Measurements from ENCODE around the gene GBE1. TPM values are rescaled to one million over a fixed set of nuclear protein-coding genes. Genes with fewer than 3 reads are reported as not detected.

GBE1 gene
- total RNA-seq, 5 donors from 2014 or later (not counting 1 experiment from before 2014, with no cell fraction given): 8.1 to 9.2 (median 8.7) TPM

GRCh38 chr3:81451140-81451539, 310.3 kb downstream of the GBE1 start:
- ChIA-PET CTCF (no interaction called here), POLR2A (no interaction called here)
- no peaks in the 10 kb centered on the region for H3K36me3 ChIP-seq (ENCODE audit: control insufficient read depth in 2 of 2, extremely low read depth in 1 of 2, insufficient read depth in 1 of 2, low read length in 1 of 2)
- Mint-ChIP-seq H3K4me3 (no peak overlapping the region), H3K27ac (no peak overlapping the region), H3K27me3 (no peaks in the 10 kb centered on the region), H3K36me3 (no peaks in the 10 kb centered on the region), H3K9me3 (peaks cover 0 to 5% (median 0%) of the 10 kb centered on the region in 3 donors), H3K4me1 (no peaks in the 10 kb centered on the region)
- H3K27ac ChIP-seq (ENCODE audit: low read length): no peak overlapping the region
- no peaks in the 10 kb centered on the region for H3K27me3 ChIP-seq (replicated peaks in 1 of 2; ENCODE audit: control insufficient read depth in 2 of 2, extremely low read depth in 1 of 2, insufficient read depth in 2 of 2, low read length in 1 of 2)
- H3K4me3 ChIP-seq (ENCODE audit: control insufficient read depth in 1 of 2, extremely low read depth in 1 of 2, low read length in 1 of 2): no peak overlapping the region
- DNase-seq: no peak
- WGBS (ENCODE audit: insufficient coverage): no CpG with 5 or more reads among the region's 2 CpGs
- H3K9me3 ChIP-seq: no peaks in the 10 kb centered on the region
- H3K4me1 ChIP-seq (ENCODE audit: control insufficient read depth in 1 of 2, extremely low read depth in 1 of 2, insufficient read depth in 2 of 2, low read length in 2 of 2): no peaks in the 10 kb centered on the region
- ATAC-seq (replicated peaks in 1 of 4): no peak

DNA sequence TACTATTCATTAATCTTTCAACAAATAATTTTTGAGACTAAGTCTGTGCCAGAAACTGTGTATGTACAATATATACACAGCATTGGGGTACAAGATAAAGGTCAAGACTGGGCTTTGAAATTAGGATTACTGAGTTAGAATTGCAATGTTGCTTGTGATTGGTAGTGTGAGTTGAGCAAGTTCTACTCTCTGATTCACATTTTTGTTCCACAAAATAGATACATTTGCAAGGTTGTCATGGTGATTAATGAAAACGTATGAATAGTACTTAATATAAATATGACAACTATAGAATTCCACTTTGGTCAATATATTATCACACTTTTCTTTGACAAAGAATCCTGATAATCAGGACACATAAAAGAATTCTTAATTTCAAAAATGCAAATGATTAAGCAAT, 314.6 kb downstream of the GBE1 start:
- ATAC-seq (replicated peaks in 1 of 4): no peak
- DNase-seq: no peak
- Histone ChIP-seq H3K9me3 (no peaks in the 10 kb centered on the region), H3K27ac (ENCODE audit: low read length) (no peak overlapping the region), H3K27me3 (replicated peaks in 1 of 2; ENCODE audit: control insufficient read depth in 2 of 2, extremely low read depth in 1 of 2, insufficient read depth in 2 of 2, low read length in 1 of 2) (no peaks in the 10 kb centered on the region), H3K36me3 (ENCODE audit: control insufficient read depth in 2 of 2, extremely low read depth in 1 of 2, insufficient read depth in 1 of 2, low read length in 1 of 2) (no peaks in the 10 kb centered on the region), H3K4me3 (ENCODE audit: control insufficient read depth in 1 of 2, extremely low read depth in 1 of 2, low read length in 1 of 2) (no peak overlapping the region), H3K4me1 (ENCODE audit: control insufficient read depth in 1 of 2, extremely low read depth in 1 of 2, insufficient read depth in 2 of 2, low read length in 2 of 2) (no peaks in the 10 kb centered on the region)
- Mint-ChIP-seq H3K27me3 (no peaks in the 10 kb centered on the region), H3K4me1 (no peaks in the 10 kb centered on the region), H3K27ac (no peak overlapping the region), H3K36me3 (no peaks in the 10 kb centered on the region), H3K4me3 (no peak overlapping the region), H3K9me3 (peaks cover 0 to 4% (median 0%) of the 10 kb centered on the region in 3 donors)
- POLR2A ChIA-PET: no interaction called here
- WGBS (ENCODE audit: insufficient coverage): no CpG with 5 or more reads among the region's 1 CpG
- CTCF ChIA-PET: no interaction called here

GRCh38 chr3:81445712-81446111, 315.7 kb downstream of the GBE1 start:
- Histone ChIP-seq H3K4me1 (ENCODE audit: control insufficient read depth in 1 of 2, extremely low read depth in 1 of 2, insufficient read depth in 2 of 2, low read length in 2 of 2) (no peaks in the 10 kb centered on the region), H3K9me3 (no peaks in the 10 kb centered on the region), H3K27ac (ENCODE audit: low read length) (no peak overlapping the region), H3K36me3 (ENCODE audit: control insufficient read depth in 2 of 2, extremely low read depth in 1 of 2, insufficient read depth in 1 of 2, low read length in 1 of 2) (no peaks in the 10 kb centered on the region), H3K4me3 (ENCODE audit: control insufficient read depth in 1 of 2, extremely low read depth in 1 of 2, low read length in 1 of 2) (no peak overlapping the region), H3K27me3 (replicated peaks in 1 of 2; ENCODE audit: control insufficient read depth in 2 of 2, extremely low read depth in 1 of 2, insufficient read depth in 2 of 2, low read length in 1 of 2) (no peaks in the 10 kb centered on the region)
- no peak overlapping the region for H3K4me3 Mint-ChIP-seq
- peaks cover 0 to 4% (median 4%) of the 10 kb centered on the region in 3 donors for H3K9me3 Mint-ChIP-seq
- no peaks in the 10 kb centered on the region for H3K27me3 Mint-ChIP-seq
- ATAC-seq (replicated peaks in 1 of 4): no peak
- H3K4me1 Mint-ChIP-seq: no peaks in the 10 kb centered on the region
- POLR2A ChIA-PET: no interaction called here
- no peaks in the 10 kb centered on the region for H3K36me3 Mint-ChIP-seq
- CTCF ChIA-PET: no interaction called here
- 100% methylated on average over 2 of the region's 4 CpGs for WGBS (ENCODE audit: insufficient coverage)
- H3K27ac Mint-ChIP-seq: no peak overlapping the region
- DNase-seq: no peak

DNA sequence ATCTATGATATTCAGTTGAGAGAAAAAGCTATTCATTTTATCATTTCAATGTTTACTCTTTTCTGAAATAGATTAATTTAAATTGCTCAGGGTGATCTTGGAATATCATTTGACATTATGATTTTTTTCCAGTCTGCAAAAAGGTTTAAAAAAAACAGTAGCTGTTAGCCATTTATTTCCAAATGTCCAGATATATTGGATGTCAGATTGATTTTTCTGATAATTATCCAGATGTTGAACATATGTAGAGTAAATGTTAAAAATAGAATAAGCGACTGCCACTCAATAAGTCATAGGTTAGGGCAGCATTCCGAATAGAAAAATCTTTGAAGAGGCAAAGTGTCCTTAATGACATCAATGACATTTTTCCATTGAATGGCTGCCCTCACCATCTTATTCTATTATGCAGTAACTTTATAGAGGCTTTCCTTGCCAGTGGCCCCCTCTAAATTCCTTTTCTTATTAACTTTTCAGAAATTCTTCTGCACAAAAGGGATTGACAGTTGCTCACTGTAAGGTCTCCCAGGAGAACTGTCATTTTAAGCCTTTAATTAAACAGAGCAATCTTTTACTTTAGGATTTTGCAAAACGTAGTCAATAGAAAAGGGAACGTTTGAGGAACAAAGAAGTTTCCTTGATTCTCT, 316.5 kb downstream of the GBE1 start:
- Mint-ChIP-seq H3K27me3 (no peaks in the 10 kb centered on the region), H3K27ac (no peak overlapping the region), H3K9me3 (peaks cover 0 to 8% (median 4%) of the 10 kb centered on the region in 3 donors), H3K36me3 (no peaks in the 10 kb centered on the region), H3K4me3 (no peak overlapping the region), H3K4me1 (no peaks in the 10 kb centered on the region)
- Histone ChIP-seq H3K27ac (ENCODE audit: low read length) (no peak overlapping the region), H3K4me3 (ENCODE audit: control insufficient read depth in 1 of 2, extremely low read depth in 1 of 2, low read length in 1 of 2) (no peak overlapping the region), H3K9me3 (no peaks in the 10 kb centered on the region), H3K27me3 (replicated peaks in 1 of 2; ENCODE audit: control insufficient read depth in 2 of 2, extremely low read depth in 1 of 2, insufficient read depth in 2 of 2, low read length in 1 of 2) (no peaks in the 10 kb centered on the region), H3K4me1 (ENCODE audit: control insufficient read depth in 1 of 2, extremely low read depth in 1 of 2, insufficient read depth in 2 of 2, low read length in 2 of 2) (no peaks in the 10 kb centered on the region), H3K36me3 (ENCODE audit: control insufficient read depth in 2 of 2, extremely low read depth in 1 of 2, insufficient read depth in 1 of 2, low read length in 1 of 2) (no peaks in the 10 kb centered on the region)
- POLR2A ChIA-PET: interaction anchor here in 1 of 2 donors (0.8 kb wide), 1 partner anchor 128 kb away, joined by 4 read pairs; no protein-coding TSS in a partner anchor
- DNase-seq (no peak), ATAC-seq (replicated peaks in 1 of 4) (no peak)
- 93% methylated on average over 2 of the region's 4 CpGs for WGBS (ENCODE audit: insufficient coverage)
- CTCF ChIA-PET: interaction anchor here in 1 of 2 donors (0.6 to 0.7 kb wide), 2 partner anchors 8 to 30 kb away, joined by 3 to 4 read pairs; no protein-coding TSS in a partner anchor

DNA sequence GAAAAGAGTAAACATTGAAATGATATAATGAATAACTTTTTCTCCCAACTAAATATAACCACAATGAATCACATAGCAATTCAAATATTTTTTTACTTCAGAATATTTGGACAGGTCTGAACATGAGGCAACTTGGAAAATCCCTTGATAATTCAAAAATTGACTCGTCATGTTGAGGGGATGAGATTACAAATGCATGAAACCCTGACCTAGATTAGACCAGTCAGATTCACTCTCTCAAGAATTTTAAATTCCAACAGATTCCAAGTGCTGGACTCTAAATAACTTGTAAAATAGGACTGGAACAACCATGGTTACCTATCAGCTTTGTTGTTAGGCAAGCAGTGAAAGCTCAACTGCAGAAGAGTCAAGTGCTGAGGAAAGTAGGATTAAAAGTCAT, 317.5 kb downstream of the GBE1 start:
- peaks cover 0 to 13% (median 4%) of the 10 kb centered on the region in 3 donors for H3K9me3 Mint-ChIP-seq
- Histone ChIP-seq H3K4me3 (ENCODE audit: control insufficient read depth in 1 of 2, extremely low read depth in 1 of 2, low read length in 1 of 2) (no peak overlapping the region), H3K36me3 (ENCODE audit: control insufficient read depth in 2 of 2, extremely low read depth in 1 of 2, insufficient read depth in 1 of 2, low read length in 1 of 2) (no peaks in the 10 kb centered on the region), H3K4me1 (ENCODE audit: control insufficient read depth in 1 of 2, extremely low read depth in 1 of 2, insufficient read depth in 2 of 2, low read length in 2 of 2) (no peaks in the 10 kb centered on the region), H3K9me3 (no peaks in the 10 kb centered on the region), H3K27ac (ENCODE audit: low read length) (no peak overlapping the region), H3K27me3 (replicated peaks in 1 of 2; ENCODE audit: control insufficient read depth in 2 of 2, extremely low read depth in 1 of 2, insufficient read depth in 2 of 2, low read length in 1 of 2) (no peaks in the 10 kb centered on the region)
- CTCF ChIA-PET: no interaction called here
- POLR2A ChIA-PET: interaction anchor here in 1 of 2 donors (0.8 kb wide), 1 partner anchor 127 kb away, joined by 4 read pairs; no protein-coding TSS in a partner anchor
- WGBS (ENCODE audit: insufficient coverage): no CpG with 5 or more reads among the region's 1 CpG
- DNase-seq (no peak), ATAC-seq (replicated peaks in 1 of 4) (no peak)
- no peak overlapping the region for H3K27ac Mint-ChIP-seq
- no peak overlapping the region for H3K4me3 Mint-ChIP-seq
- no peaks in the 10 kb centered on the region for H3K36me3 Mint-ChIP-seq
- no peaks in the 10 kb centered on the region for H3K4me1 Mint-ChIP-seq
- no peaks in the 10 kb centered on the region for H3K27me3 Mint-ChIP-seq

DNA sequence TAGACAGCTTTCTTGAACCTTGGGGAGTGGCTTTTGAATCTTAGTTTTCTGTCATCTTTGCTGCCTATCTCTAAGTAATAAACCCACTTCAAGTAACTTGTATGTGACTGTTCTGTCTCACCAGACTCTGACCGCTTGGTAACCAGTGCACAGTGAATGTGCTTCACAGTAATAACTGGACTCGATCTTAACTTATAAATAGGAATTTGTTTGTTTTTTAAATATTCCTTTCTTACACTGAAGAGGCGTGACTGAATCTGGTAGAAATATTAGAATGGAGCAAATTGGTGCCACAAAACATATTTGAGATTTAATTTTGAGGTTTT, 318.0 kb downstream of the GBE1 start:
- Mint-ChIP-seq H3K4me3 (no peak overlapping the region), H3K9me3 (peaks cover 0 to 13% (median 6%) of the 10 kb centered on the region in 3 donors), H3K36me3 (no peaks in the 10 kb centered on the region), H3K27ac (no peak overlapping the region), H3K27me3 (no peaks in the 10 kb centered on the region), H3K4me1 (no peaks in the 10 kb centered on the region)
- no peaks in the 10 kb centered on the region for H3K36me3 ChIP-seq (ENCODE audit: control insufficient read depth in 2 of 2, extremely low read depth in 1 of 2, insufficient read depth in 1 of 2, low read length in 1 of 2)
- DNase-seq (no peak), ATAC-seq (replicated peaks in 1 of 4) (no peak)
- H3K27me3 ChIP-seq (replicated peaks in 1 of 2; ENCODE audit: control insufficient read depth in 2 of 2, extremely low read depth in 1 of 2, insufficient read depth in 2 of 2, low read length in 1 of 2): no peaks in the 10 kb centered on the region
- CTCF ChIA-PET: no interaction called here
- POLR2A ChIA-PET: no interaction called here
- WGBS (ENCODE audit: insufficient coverage): no CpG with 5 or more reads among the region's 3 CpGs
- H3K4me1 ChIP-seq (ENCODE audit: control insufficient read depth in 1 of 2, extremely low read depth in 1 of 2, insufficient read depth in 2 of 2, low read length in 2 of 2): no peaks in the 10 kb centered on the region
- no peak overlapping the region for H3K27ac ChIP-seq (ENCODE audit: low read length)
- no peak overlapping the region for H3K4me3 ChIP-seq (ENCODE audit: control insufficient read depth in 1 of 2, extremely low read depth in 1 of 2, low read length in 1 of 2)
- no peaks in the 10 kb centered on the region for H3K9me3 ChIP-seq
